ENCODE measurements around the gene FBXL17.
"Not testable (repeated sequence)": the region's sequence is repeated elsewhere in the genome, so short reads cannot be mapped to it uniquely, and the experiment has no call there.

FBXL17 gene

DNA sequence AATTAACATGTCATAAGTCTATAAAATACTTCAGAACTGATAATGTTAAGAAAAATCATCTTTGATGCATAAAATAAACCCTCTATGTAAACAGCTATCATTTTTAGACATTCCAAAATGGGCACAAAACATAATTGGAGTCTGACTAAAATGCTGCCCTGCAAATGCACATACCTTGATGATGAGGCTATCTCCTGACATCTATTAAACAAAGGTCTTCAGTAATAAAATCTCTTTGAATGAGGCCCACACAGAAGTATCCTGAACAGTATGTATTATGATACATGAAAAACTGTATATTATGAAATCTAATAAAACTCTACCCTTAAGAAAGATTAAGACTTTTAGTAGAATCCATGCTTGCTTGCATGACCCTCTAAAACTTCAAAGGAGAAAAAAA lies 66.1 kb downstream of the FBXL17 start:
- in situ Hi-C loops (cut with MboI; ENCODE audit: low sequenced_read_pairs) = no loop called here

GRCh38 chr5:108312258-108312657 lies 69.6 kb downstream of the FBXL17 start:
- in situ Hi-C loops (cut with MboI; ENCODE audit: low sequenced_read_pairs) = no loop called here

- in situ Hi-C loops (cut with MboI; ENCODE audit: low sequenced_read_pairs) = no loop called here
Measured at GRCh38 chr5:108311682-108312081, 70.2 kb downstream of the FBXL17 start.

- in situ Hi-C loops (cut with MboI; ENCODE audit: low sequenced_read_pairs) = no loop called here
Measured at GRCh38 chr5:108303611-108304010, 78.3 kb downstream of the FBXL17 start.

DNA sequence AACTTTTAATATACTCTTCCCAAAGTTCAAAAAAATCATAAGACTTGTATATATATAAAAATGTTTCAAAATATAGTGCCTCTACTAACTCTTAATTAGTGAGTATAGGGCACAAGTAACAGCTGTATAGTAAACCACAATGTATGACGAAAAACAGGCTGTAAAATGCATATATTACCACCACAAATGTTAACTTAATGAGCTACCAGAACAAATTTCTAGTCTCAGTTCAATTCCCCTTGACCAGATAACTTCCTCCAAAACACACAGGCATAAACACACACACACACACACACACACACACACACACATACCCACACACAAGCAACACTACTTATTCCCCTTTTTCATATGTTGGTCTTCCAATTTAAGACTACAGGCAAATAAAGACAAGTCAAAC lies 78.8 kb downstream of the FBXL17 start:
- in situ Hi-C loops (cut with MboI; ENCODE audit: low sequenced_read_pairs) = no loop called here

DNA sequence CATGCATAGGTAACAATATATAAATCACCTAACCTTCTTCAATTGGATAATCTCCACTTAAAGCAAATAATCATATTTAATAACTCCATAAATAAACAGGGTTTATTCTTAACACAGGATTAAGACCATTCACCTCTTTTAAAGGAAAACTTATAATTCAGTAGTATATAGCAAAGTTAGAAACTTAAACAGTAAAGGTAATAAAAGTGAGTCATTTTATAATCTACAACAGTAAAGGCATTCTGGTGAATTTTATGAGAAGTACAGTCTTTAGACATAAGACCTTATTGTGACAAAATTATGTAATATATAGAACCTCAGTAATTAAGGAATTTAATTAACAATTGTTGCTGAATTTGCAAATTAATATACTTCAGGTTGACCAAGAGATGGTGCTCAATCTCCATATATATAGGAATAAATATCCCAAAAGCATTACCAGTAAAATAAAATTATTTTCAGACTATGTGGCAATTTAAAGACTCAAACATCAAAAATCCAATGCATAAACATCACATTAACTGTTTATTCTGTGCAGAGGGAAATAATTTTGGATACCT lies 84.8 kb downstream of the FBXL17 start:
- in situ Hi-C loops (cut with MboI; ENCODE audit: low sequenced_read_pairs) = no loop called here

GRCh38 chr5:108295578-108296368 lies 86.1 kb downstream of the FBXL17 start:
- in situ Hi-C loops (cut with MboI; ENCODE audit: low sequenced_read_pairs) = no loop called here

GRCh38 chr5:108280960-108281569 lies 100.8 kb downstream of the FBXL17 start:
- in situ Hi-C loops (cut with MboI; ENCODE audit: low sequenced_read_pairs) = no loop called here

- in situ Hi-C loops (cut with MboI; ENCODE audit: low sequenced_read_pairs) = no loop called here
Measured at GRCh38 chr5:108280248-108280647, 101.7 kb downstream of the FBXL17 start.

GRCh38 chr5:108278285-108279240 lies 103.3 kb downstream of the FBXL17 start:
- in situ Hi-C loops (cut with MboI; ENCODE audit: low sequenced_read_pairs) = no loop called here

- in situ Hi-C loops (cut with MboI; ENCODE audit: low sequenced_read_pairs) = no loop called here
Measured at GRCh38 chr5:108276187-108277050, 105.5 kb downstream of the FBXL17 start.

- in situ Hi-C loops (cut with MboI; ENCODE audit: low sequenced_read_pairs) = not testable (repeated sequence)
Measured at GRCh38 chr5:108274080-108274479, 107.8 kb downstream of the FBXL17 start.

GRCh38 chr5:108271127-108271526 lies 110.8 kb downstream of the FBXL17 start:
- in situ Hi-C loops (cut with MboI; ENCODE audit: low sequenced_read_pairs) = no loop called here

DNA sequence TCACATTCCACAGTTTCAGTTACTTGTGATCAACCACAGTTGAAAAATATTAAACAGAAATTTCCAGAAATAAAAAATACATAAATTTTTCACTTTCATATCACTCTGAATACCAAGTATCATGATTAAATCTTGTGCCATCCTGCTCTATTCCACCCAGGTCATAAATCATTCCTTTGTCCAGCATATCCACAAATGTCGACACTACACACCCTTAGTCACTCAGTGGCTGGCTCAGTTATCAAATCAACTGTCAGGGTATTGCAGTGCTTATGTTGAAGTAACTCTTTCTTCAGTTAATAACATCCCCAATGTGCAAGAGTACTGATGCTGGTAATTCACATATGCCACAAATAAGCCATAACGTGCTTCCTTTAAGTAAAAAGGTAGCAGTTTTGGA lies 115.7 kb downstream of the FBXL17 start:
- in situ Hi-C loops (cut with MboI; ENCODE audit: low sequenced_read_pairs) = no loop called here

DNA sequence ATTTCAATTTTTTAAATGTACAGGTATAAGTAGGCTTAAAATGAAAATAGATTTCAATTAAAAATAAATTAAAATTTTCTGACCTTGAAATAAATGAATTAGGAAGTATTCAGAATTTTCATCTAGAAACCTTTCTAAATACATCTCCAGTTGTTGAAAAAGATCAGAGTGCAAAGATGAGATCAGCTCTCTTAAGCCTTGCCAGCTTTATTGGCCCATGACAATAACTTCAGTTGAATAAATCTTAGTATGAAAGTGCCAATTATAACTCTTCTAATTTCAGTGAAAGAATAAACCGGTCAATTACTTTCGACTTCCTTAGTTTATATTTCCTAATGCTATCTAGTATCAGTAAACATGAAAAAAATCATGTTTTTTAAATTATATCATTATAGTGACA lies 117.4 kb downstream of the FBXL17 start:
- in situ Hi-C loops (cut with MboI; ENCODE audit: low sequenced_read_pairs) = no loop called here

DNA sequence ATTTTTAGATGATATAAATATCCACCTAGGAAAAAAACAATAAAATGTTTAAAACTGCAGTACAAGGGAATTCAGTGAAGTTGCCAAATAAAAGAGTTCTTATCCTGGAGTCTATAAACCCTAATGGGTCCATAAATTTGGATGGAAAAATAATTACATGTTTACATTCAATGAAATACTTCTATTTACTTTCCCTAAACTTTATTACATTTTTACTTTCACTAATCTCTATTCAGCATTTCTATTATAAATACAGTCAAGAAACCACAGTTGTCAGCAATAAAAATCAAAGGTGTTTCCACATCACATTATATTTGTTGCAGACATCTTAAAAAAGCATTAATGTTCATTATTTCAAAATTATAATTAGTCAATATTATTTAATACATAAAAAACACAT lies 118.6 kb downstream of the FBXL17 start:
- in situ Hi-C loops (cut with MboI; ENCODE audit: low sequenced_read_pairs) = no loop called here

DNA sequence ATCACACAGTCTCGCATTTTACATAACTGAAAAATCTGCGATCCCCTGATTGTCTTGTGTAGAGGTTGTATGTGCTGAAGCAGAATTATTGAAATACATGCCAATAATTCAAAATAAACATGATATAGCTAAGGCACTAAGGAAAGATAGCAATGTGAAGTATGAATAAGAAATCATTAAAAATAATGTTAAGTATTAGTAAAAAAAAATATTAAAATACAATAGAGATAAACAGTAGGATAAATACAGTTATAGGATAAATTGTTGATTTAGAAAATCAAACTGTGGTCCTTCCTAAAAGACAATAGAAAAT lies 121.1 kb downstream of the FBXL17 start:
- in situ Hi-C loops (cut with MboI; ENCODE audit: low sequenced_read_pairs) = no loop called here

- in situ Hi-C loops (cut with MboI; ENCODE audit: low sequenced_read_pairs) = no loop called here
Measured at GRCh38 chr5:108260117-108260857, 121.6 kb downstream of the FBXL17 start.

- in situ Hi-C loops (cut with MboI; ENCODE audit: low sequenced_read_pairs) = no loop called here
Measured at GRCh38 chr5:108259306-108259705, 122.6 kb downstream of the FBXL17 start.

GRCh38 chr5:108257996-108258395 lies 123.9 kb downstream of the FBXL17 start:
- in situ Hi-C loops (cut with MboI; ENCODE audit: low sequenced_read_pairs) = no loop called here
